ENCODE results near the gene RPTOR. TPM values are rescaled to one million over a fixed set of nuclear protein-coding genes. Genes with fewer than 3 reads are reported as not detected.

Gene RPTOR
- total and polyA plus RNA-seq, 2 donors (not counting 3 experiments of a cell fraction or from before 2014, with no cell fraction given): 10.7 to 41.8 TPM

- Histone ChIP-seq H3K9me1 (replicated peaks; ENCODE audit: control insufficient read depth, extremely low read depth, insufficient read depth, low read length) (no peaks in the 10 kb centered on the region), H3K9ac (replicated peaks; ENCODE audit: extremely low read depth, insufficient read depth, low read length) (no peak overlapping the region), H3K4me2 (ENCODE audit: insufficient read depth, low read length) (no peak overlapping the region), H3K4me3 (replicated peaks in 1 of 3; ENCODE audit: insufficient read depth in 1 of 3, low read depth in 1 of 3, low read length in 3 of 3) (no peak overlapping the region), H3K4me1 (ENCODE audit: control insufficient read depth, extremely low read depth, insufficient read depth, low read length) (no peaks in the 10 kb centered on the region), H3K9me3 (replicated peaks; ENCODE audit: control insufficient read depth, insufficient read depth, low read length) (no peaks in the 10 kb centered on the region), H3K27ac (ENCODE audit: insufficient read depth, low read depth, low read length) (no peak overlapping the region), H3K27me3 (ENCODE audit: control insufficient read depth in 2 of 2, insufficient read depth in 2 of 2, low read length in 2 of 2) (peaks cover 3 to 12% of the 10 kb centered on the region in 2 experiments), H3K79me2 (ENCODE audit: control insufficient read depth, insufficient read depth, low read length) (no peaks in the 10 kb centered on the region), H3K36me3 (ENCODE audit: control insufficient read depth in 2 of 2, extremely low read depth in 1 of 2, insufficient read depth in 2 of 2, low read length in 2 of 2) (no peaks in the 10 kb centered on the region), H2AFZ (ENCODE audit: low read depth, low read length) (no peak overlapping the region), H4K20me1 (replicated peaks; ENCODE audit: control insufficient read depth, extremely low read depth, insufficient read depth, low read length) (no peaks in the 10 kb centered on the region)
- intact Hi-C loops (cut with micrococcal nuclease) (no loop called here), dilution Hi-C loops (cut with MboI; ENCODE audit: extremely low pct_ligation_motif_present, low sequenced_read_pairs) (no loop called here)
- DNase-seq (ENCODE audit: low read depth, low spot score) (no peak), FAIRE-seq (no peak)
- ChIA-PET POLR2A (no interaction called here), CTCF (no interaction called here)
- no peak for TF ChIP-seq MYC (IDR thresholded peaks at IDR 0.05; ENCODE audit: low read depth, low read length)
- BruUV-seq (replicated peaks): no TSS peak
Measured at GRCh38 chr17:80507965-80508364, 36.7 kb upstream of the RPTOR start.

GRCh38 chr17:80509311-80509710 lies 35.3 kb upstream of the RPTOR start:
- dilution Hi-C loops (cut with MboI; ENCODE audit: extremely low pct_ligation_motif_present, low sequenced_read_pairs): no loop called here
- POLR2A ChIA-PET: no interaction called here
- no TSS peak for BruUV-seq (replicated peaks)

More at GRCh38 chr17:80509311-80509710, 35.3 kb upstream of the RPTOR start:
- no peak overlapping the region for H3K4me3 ChIP-seq (replicated peaks in 1 of 3; ENCODE audit: insufficient read depth in 1 of 3, low read depth in 1 of 3, low read length in 3 of 3)
- H3K79me2 ChIP-seq (ENCODE audit: control insufficient read depth, insufficient read depth, low read length): no peaks in the 10 kb centered on the region
- no peaks in the 10 kb centered on the region for H3K9me1 ChIP-seq (replicated peaks; ENCODE audit: control insufficient read depth, extremely low read depth, insufficient read depth, low read length)
- CTCF ChIA-PET: interaction anchor here (1.0 kb wide), 1 partner anchor 10 kb away, joined by 3 read pairs; no protein-coding TSS in a partner anchor
- H3K9ac ChIP-seq (replicated peaks; ENCODE audit: extremely low read depth, insufficient read depth, low read length): no peak overlapping the region
- no peak overlapping the region for H3K4me2 ChIP-seq (ENCODE audit: insufficient read depth, low read length)
- DNase-seq (ENCODE audit: low read depth, low spot score) (no peak), FAIRE-seq (no peak)
- intact Hi-C loops (cut with micrococcal nuclease): no loop called here
- no peaks in the 10 kb centered on the region for H3K4me1 ChIP-seq (ENCODE audit: control insufficient read depth, extremely low read depth, insufficient read depth, low read length)
- peaks cover 3 to 11% of the 10 kb centered on the region in 2 experiments for H3K27me3 ChIP-seq (ENCODE audit: control insufficient read depth in 2 of 2, insufficient read depth in 2 of 2, low read length in 2 of 2)
- H3K36me3 ChIP-seq (ENCODE audit: control insufficient read depth in 2 of 2, extremely low read depth in 1 of 2, insufficient read depth in 2 of 2, low read length in 2 of 2): no peaks in the 10 kb centered on the region
- H3K9me3 ChIP-seq (replicated peaks; ENCODE audit: control insufficient read depth, insufficient read depth, low read length): no peaks in the 10 kb centered on the region
- H3K27ac ChIP-seq (ENCODE audit: insufficient read depth, low read depth, low read length): no peak overlapping the region
- no peaks in the 10 kb centered on the region for H4K20me1 ChIP-seq (replicated peaks; ENCODE audit: control insufficient read depth, extremely low read depth, insufficient read depth, low read length)
- no peak overlapping the region for H2AFZ ChIP-seq (ENCODE audit: low read depth, low read length)
- no peak for TF ChIP-seq POLR2AphosphoS5 (IDR thresholded peaks at IDR 0.05; ENCODE audit: insufficient read depth, low read depth, low read length)
- TF ChIP-seq EZH2 (IDR thresholded peaks at IDR 0.05; ENCODE audit: borderline replicate concordance, low read depth, low read length, severe bottlenecking): no peak
- no peak for TF ChIP-seq MYC (IDR thresholded peaks at IDR 0.05; ENCODE audit: low read depth, low read length)
- TF ChIP-seq JUN (IDR thresholded peaks at IDR 0.05; ENCODE audit: borderline replicate concordance, insufficient read depth, insufficient read length, low read depth): no peak
- TF ChIP-seq FOS (IDR thresholded peaks at IDR 0.05; ENCODE audit: borderline replicate concordance, insufficient read depth, low read length): no peak

Measured in endothelial cell of umbilical vein (primary cell).